OCI-LY7 (cell line): ENCODE measurements around the gene TSPAN7. TPM values are rescaled to one million over a fixed set of nuclear protein-coding genes. Genes with fewer than 3 reads are reported as not detected.

Source experiments
- BruUV-seq: library from RNA; stranded (reverse); fragments of 400-500 nt; replicated peaks from 2 replicates; lab custom pipeline; 2021; lab: Mats Ljungman, UMichigan
- CTCF ChIA-PET: fragments of 300-600 bp; sonication (Branson Sonifier 250); formaldehyde crosslinking; loops from one replicate; lab custom pipeline; 2022; ENCODE audit warnings: antibody characterized with exemption; ENCODE audit not compliant: unreplicated experiment; lab: Charles Lee
- POLR2A ChIA-PET: fragments of 300-600 bp; sonication (Branson Sonifier 250); formaldehyde crosslinking; loops from one replicate; lab custom pipeline; 2022; ENCODE audit warnings: antibody characterized with exemption; lab: Charles Lee
- DNase-seq: peaks from one replicate; pipeline ENCODE4 v3.0.0-alpha.2; 2015; ENCODE audit warnings: low spot score
- H2AFZ ChIP-seq: fragments of 200-600 bp; sonication (generic), shearing (Covaris generic); 2 replicates; pipeline ENCODE4 v1.6.1; 2014; ENCODE audit warnings: mild to moderate bottlenecking, antibody characterized with exemption, low read length, moderate library complexity
- H3K27ac ChIP-seq: fragments of 200-600 bp; sonication (generic); 2 replicates; pipeline ENCODE4 v1.5.1; 2014; ENCODE audit warnings: mixed run types, low read depth, mild to moderate bottlenecking, moderate library complexity, low read length, inconsistent platforms; ENCODE audit not compliant: poor library complexity, severe bottlenecking
- H3K36me3 ChIP-seq: fragments of 200-600 bp; sonication (generic); 2 replicates; pipeline ENCODE4 v1.6.1; 2014; ENCODE audit warnings: mild to moderate bottlenecking, antibody characterized with exemption, low read length, moderate library complexity, mixed read lengths; ENCODE audit not compliant: insufficient read depth
- H3K4me1 ChIP-seq: fragments of 200-600 bp; sonication (generic); 2 replicates; pipeline ENCODE4 v1.5.1; 2014; ENCODE audit warnings: mild to moderate bottlenecking, low read length; ENCODE audit not compliant: insufficient read depth, poor library complexity, severe bottlenecking
- H3K4me2 ChIP-seq: fragments of 200-600 bp; sonication (generic); 2 replicates; pipeline ENCODE4 v1.6.1; 2014; ENCODE audit warnings: mild to moderate bottlenecking, low read length
- H3K4me3 ChIP-seq: fragments of 200-600 bp; sonication (generic); 2 replicates; pipeline ENCODE4 v1.5.1; 2014; ENCODE audit warnings: mild to moderate bottlenecking, low read depth, low read length; ENCODE audit not compliant: poor library complexity, severe bottlenecking
- H3K79me2 ChIP-seq: fragments of 200-600 bp; sonication (generic); 2 replicates; pipeline ENCODE4 v1.6.1; 2016; ENCODE audit warnings: low read depth, mild to moderate bottlenecking, low read length, moderate library complexity, mixed read lengths; ENCODE audit not compliant: insufficient read depth
- H3K9me2 ChIP-seq: fragments of 200-600 bp; sonication (generic); 2 replicates; pipeline ENCODE4 v1.6.1; 2016; ENCODE audit warnings: mild to moderate bottlenecking, low read length, mixed read lengths; ENCODE audit not compliant: insufficient read depth
- H3K9me3 ChIP-seq: fragments of 200-600 bp; sonication (generic); 2 replicates; pipeline ENCODE4 v1.6.1; 2014; ENCODE audit warnings: mild to moderate bottlenecking, mixed run types, low read length, mixed read lengths
- H4K20me1 ChIP-seq: fragments of 200-600 bp; sonication (generic); 2 replicates; pipeline ENCODE4 v1.6.1; 2014; ENCODE audit warnings: mild to moderate bottlenecking, antibody characterized with exemption, low read length, moderate library complexity, mixed read lengths; ENCODE audit not compliant: insufficient read depth
- EZH2phosphoT487 ChIP-seq: fragments of 200-600 bp; sonication (generic); IDR thresholded peaks from 2 replicates; pipeline ENCODE4 v1.6.1; 2018; ENCODE audit warnings: low read depth, borderline replicate concordance, mild to moderate bottlenecking, mixed run types, antibody characterized with exemption, low read length, moderate library complexity, mixed read lengths
- intact Hi-C: fragments of 100-400 bp; cut with micrococcal nuclease; formaldehyde crosslinking; loops from one replicate; pipeline ENCODE4 v1.10.0; 2022; ENCODE audit not compliant: unreplicated experiment
- total RNA-seq, 2 experiments: library from RNA; depleted of rRNA in 1 of 2; stranded (reverse); fragments of >200 nt in 1 of 2; shearing (Covaris generic) in 1 of 2; gene quantifications; 2 replicates each; pipeline ENCODE4 v1.2.3, GENCODE V29; 2014 to 2022
- TF ChIP-seq, protein P1 (sequence below): fragments of 200-600 bp; sonication (generic); conservative IDR thresholded peaks from 2 replicates; pipeline ENCODE4 v1.5.1; 2014; ENCODE audit warnings: mild to moderate bottlenecking, antibody characterized with exemption, low read length, moderate library complexity, mixed read lengths

Gene TSPAN7
- total RNA-seq, 2 experiments from 2014 or later, result not detected

GRCh38 chrX:38626296-38626695, 65.0 kb downstream of the TSPAN7 start:
- no peaks in the 10 kb centered on the region for H3K9me2 ChIP-seq
- no peak overlapping the region for H3K4me2 ChIP-seq
- H2AFZ ChIP-seq, result no peak overlapping the region
- no peaks in the 10 kb centered on the region for H3K9me3 ChIP-seq
- ChIA-PET CTCF (no interaction called here), POLR2A (interaction anchor here (0.7 kb wide), 1 partner anchor 8 kb away, joined by 3 read pairs; no protein-coding TSS in a partner anchor)
- H4K20me1 ChIP-seq, result no peaks in the 10 kb centered on the region
- no peaks in the 10 kb centered on the region for H3K79me2 ChIP-seq
- H3K4me3 ChIP-seq, result no peak overlapping the region
- intact Hi-C loops, result no loop called here
- H3K4me1 ChIP-seq, result no peaks in the 10 kb centered on the region
- BruUV-seq, result no TSS peak
- no peak overlapping the region for H3K27ac ChIP-seq
- no peak for DNase-seq
- TF ChIP-seq, protein P1, sequence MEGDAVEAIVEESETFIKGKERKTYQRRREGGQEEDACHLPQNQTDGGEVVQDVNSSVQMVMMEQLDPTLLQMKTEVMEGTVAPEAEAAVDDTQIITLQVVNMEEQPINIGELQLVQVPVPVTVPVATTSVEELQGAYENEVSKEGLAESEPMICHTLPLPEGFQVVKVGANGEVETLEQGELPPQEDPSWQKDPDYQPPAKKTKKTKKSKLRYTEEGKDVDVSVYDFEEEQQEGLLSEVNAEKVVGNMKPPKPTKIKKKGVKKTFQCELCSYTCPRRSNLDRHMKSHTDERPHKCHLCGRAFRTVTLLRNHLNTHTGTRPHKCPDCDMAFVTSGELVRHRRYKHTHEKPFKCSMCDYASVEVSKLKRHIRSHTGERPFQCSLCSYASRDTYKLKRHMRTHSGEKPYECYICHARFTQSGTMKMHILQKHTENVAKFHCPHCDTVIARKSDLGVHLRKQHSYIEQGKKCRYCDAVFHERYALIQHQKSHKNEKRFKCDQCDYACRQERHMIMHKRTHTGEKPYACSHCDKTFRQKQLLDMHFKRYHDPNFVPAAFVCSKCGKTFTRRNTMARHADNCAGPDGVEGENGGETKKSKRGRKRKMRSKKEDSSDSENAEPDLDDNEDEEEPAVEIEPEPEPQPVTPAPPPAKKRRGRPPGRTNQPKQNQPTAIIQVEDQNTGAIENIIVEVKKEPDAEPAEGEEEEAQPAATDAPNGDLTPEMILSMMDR, result no peak
- TF ChIP-seq EZH2phosphoT487, result no peak
- H3K36me3 ChIP-seq, result no peaks in the 10 kb centered on the region

DNA sequence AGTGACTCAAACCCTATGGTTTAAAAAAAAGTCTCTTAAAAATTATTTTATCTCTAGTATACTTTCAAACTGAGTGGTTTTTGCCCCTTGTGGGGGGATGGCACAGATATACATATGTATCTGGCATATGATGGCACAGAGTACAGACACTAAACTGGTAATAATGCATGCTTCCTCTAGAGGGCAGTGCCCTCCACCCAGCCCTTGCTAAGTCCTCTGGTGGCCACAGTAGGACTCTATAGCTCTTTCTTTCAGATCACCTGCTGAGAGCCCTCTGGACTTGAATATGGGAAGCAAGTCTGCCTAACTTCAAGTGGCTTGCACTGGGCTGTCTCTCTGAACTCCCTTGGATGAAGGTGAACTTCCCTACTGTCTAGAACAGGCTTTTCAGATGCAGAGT, 66.3 kb downstream of the TSPAN7 start:
- H3K4me2 ChIP-seq, result no peak overlapping the region
- no peaks in the 10 kb centered on the region for H4K20me1 ChIP-seq
- H2AFZ ChIP-seq, result no peak overlapping the region
- DNase-seq, result peak; percentile 31
- no peaks in the 10 kb centered on the region for H3K9me2 ChIP-seq
- no peaks in the 10 kb centered on the region for H3K9me3 ChIP-seq
- no peak overlapping the region for H3K4me3 ChIP-seq
- ChIA-PET CTCF (no interaction called here), POLR2A (no interaction called here)
- H3K27ac ChIP-seq, result no peak overlapping the region
- TF ChIP-seq EZH2phosphoT487, result no peak
- TF ChIP-seq, protein P1, result peak; percentile 74
- H3K36me3 ChIP-seq, result no peaks in the 10 kb centered on the region
- H3K79me2 ChIP-seq, result no peaks in the 10 kb centered on the region
- intact Hi-C loops, result no loop called here
- H3K4me1 ChIP-seq, result no peaks in the 10 kb centered on the region
- BruUV-seq, result no TSS peak

- ChIA-PET POLR2A (no interaction called here), CTCF (no interaction called here)
- Histone ChIP-seq H3K4me3 (no peak overlapping the region), H3K27ac (no peak overlapping the region), H3K36me3 (no peaks in the 10 kb centered on the region), H3K9me3 (no peaks in the 10 kb centered on the region), H3K4me2 (no peak overlapping the region), H4K20me1 (no peaks in the 10 kb centered on the region), H3K4me1 (no peaks in the 10 kb centered on the region), H3K79me2 (no peaks in the 10 kb centered on the region), H2AFZ (no peak overlapping the region), H3K9me2 (no peaks in the 10 kb centered on the region)
- BruUV-seq, result no TSS peak
- TF ChIP-seq, protein P1, result no peak
- TF ChIP-seq EZH2phosphoT487, result no peak
- intact Hi-C loops, result no loop called here
- no peak for DNase-seq
Observed at GRCh38 chrX:38628587-38628986, 67.2 kb downstream of the TSPAN7 start.
